CD14-positive monocyte (primary cell): ENCODE data around the gene ZNF57. TPM values are rescaled to one million over a fixed set of nuclear protein-coding genes. Genes with fewer than 3 reads are reported as not detected.
"Not testable (repeated sequence)": the region's sequence is repeated elsewhere in the genome, so short reads cannot be mapped to it uniquely, and the experiment has no call there.

Experiments used
- DNase-seq, 3 donors: peaks; one replicate each; pipeline ENCODE4 v3.0.0-alpha.2; 2011 to 2022
- H2AFZ ChIP-seq: 2 replicates; pipeline ENCODE4 v1.6.0; 2012; ENCODE audit warnings: mild to moderate bottlenecking, low read depth, low read length, inconsistent platforms; ENCODE audit not compliant: insufficient read depth, poor library complexity, severe bottlenecking
- H3K27ac ChIP-seq, 2 donors: 1 replicate in 1 of 2; 2 replicates in 1 of 2; pipeline ENCODE4 v1.5.1; 2012 to 2013; ENCODE audit warnings: low read length in 2 of 2, control low read depth in 1 of 2, inconsistent platforms in 1 of 2, low read depth in 1 of 2, mild to moderate bottlenecking in 1 of 2
- H3K27me3 ChIP-seq, 2 donors: one replicate each; pipeline versions ENCODE4 v1.6.0 to v1.6.1; 2011 to 2013; ENCODE audit warnings: low read length in 2 of 2; ENCODE audit not compliant: control insufficient read depth in 2 of 2, insufficient read depth in 2 of 2
- H3K36me3 ChIP-seq, 2 donors: replicated peaks in 1 of 2; 1 replicate in 1 of 2; 2 replicates in 1 of 2; pipeline versions ENCODE4 v1.5.1 to v1.6.1; 2012 to 2013; ENCODE audit warnings: low read length in 2 of 2, control low read depth in 1 of 2, inconsistent platforms in 1 of 2, mild to moderate bottlenecking in 1 of 2; ENCODE audit not compliant: insufficient read depth in 2 of 2, control insufficient read depth in 1 of 2
- H3K4me1 ChIP-seq, 2 donors: 1 replicate in 1 of 2; 2 replicates in 1 of 2; pipeline versions ENCODE4 v1.5.1 to v1.6.1; 2012 to 2013; ENCODE audit warnings: low read length in 2 of 2, control low read depth in 1 of 2, inconsistent platforms in 1 of 2, mild to moderate bottlenecking in 1 of 2, moderate library complexity in 1 of 2; ENCODE audit not compliant: insufficient read depth in 2 of 2, control insufficient read depth in 1 of 2
- H3K4me2 ChIP-seq: replicated peaks from 2 replicates; pipeline ENCODE3; 2012; ENCODE audit warnings: low read length, moderate library complexity, mild to moderate bottlenecking; ENCODE audit not compliant: poor library complexity, severe bottlenecking; ENCODE audit errors: extremely low read depth
- H3K4me3 ChIP-seq, 3 experiments: fragments of 200-600 bp in 1 of 3; sonication (generic) in 1 of 3; replicated peaks in 1 of 3; 1 replicate in 2 of 3; 2 replicates in 1 of 3; pipeline ENCODE4 v1.5.1; 2011 to 2013; ENCODE audit warnings: low read length in 3 of 3, mild to moderate bottlenecking in 3 of 3, control low read depth in 2 of 3, low read depth in 2 of 3, inconsistent platforms in 1 of 3, moderate library complexity in 1 of 3
- H3K79me2 ChIP-seq: 2 replicates; pipeline ENCODE4 v1.6.0; 2012; ENCODE audit warnings: mild to moderate bottlenecking, control low read depth, inconsistent platforms, low read length, moderate library complexity; ENCODE audit not compliant: insufficient read depth
- H3K9ac ChIP-seq: 2 replicates; pipeline ENCODE4 v1.6.0; 2017; ENCODE audit warnings: low read length, mild to moderate bottlenecking; ENCODE audit not compliant: insufficient read depth, poor library complexity, severe bottlenecking
- H3K9me3 ChIP-seq, 2 donors: replicated peaks in 1 of 2; 1 replicate in 1 of 2; 2 replicates in 1 of 2; pipeline versions ENCODE4 v1.5.1 to v1.6.1; 2012 to 2013; ENCODE audit warnings: low read length in 2 of 2, control low read depth in 1 of 2; ENCODE audit not compliant: control insufficient read depth in 1 of 2, insufficient read depth in 1 of 2
- H4K20me1 ChIP-seq: 2 replicates; pipeline ENCODE4 v1.6.0; 2012; ENCODE audit warnings: mild to moderate bottlenecking, low read length, control low read depth, moderate library complexity; ENCODE audit not compliant: insufficient read depth
- H3K27ac Mint-ChIP-seq, 7 donors: one replicate each; pipeline ENCODE4 v1.8.0; 2020; ENCODE audit warnings: mild to moderate bottlenecking in 7 of 7, mixed read lengths in 7 of 7, moderate library complexity in 6 of 7, inconsistent platforms in 2 of 7
- H3K27me3 Mint-ChIP-seq, 3 donors: one replicate each; pipeline ENCODE4 v1.8.0; 2021 to 2022; ENCODE audit warnings: low read depth in 3 of 3, mild to moderate bottlenecking in 3 of 3, mixed read lengths in 3 of 3, moderate library complexity in 3 of 3, inconsistent platforms in 1 of 3
- H3K36me3 Mint-ChIP-seq, 2 donors: one replicate each; pipeline ENCODE4 v1.8.0; 2020; ENCODE audit warnings: mixed read lengths in 2 of 2, inconsistent platforms in 1 of 2, mild to moderate bottlenecking in 1 of 2
- H3K4me1 Mint-ChIP-seq: one replicate; pipeline ENCODE4 v1.8.0; 2020; ENCODE audit warnings: mild to moderate bottlenecking, mixed read lengths
- H3K4me3 Mint-ChIP-seq, 2 donors: one replicate each; pipeline ENCODE4 v1.8.0; 2020; ENCODE audit warnings: mild to moderate bottlenecking in 2 of 2, mixed read lengths in 2 of 2, moderate library complexity in 1 of 2
- H3K9me3 Mint-ChIP-seq, 7 donors: one replicate each; pipeline ENCODE4 v1.8.0; 2020 to 2022; ENCODE audit warnings: mixed read lengths in 7 of 7, mild to moderate bottlenecking in 6 of 7, moderate library complexity in 6 of 7, inconsistent platforms in 2 of 7
- CTCF ChIP-seq: fragments of 200-600 bp; IDR thresholded peaks from one replicate; pipeline ENCODE4 v1.8.0; 2022; ENCODE audit warnings: antibody characterized with exemption, mild to moderate bottlenecking
- WGBS: methylation state at CpG from one replicate; pipeline ENCODE4 v1.1.5; 2013; ENCODE audit warnings: missing lambda C conversion rate; ENCODE audit not compliant: insufficient coverage; 5-methylcytosine and 5-hydroxymethylcytosine counted together
- intact Hi-C, 2 donors: fragments of 100-400 bp; cut with micrococcal nuclease; formaldehyde crosslinking; loops; one replicate each; pipeline versions ENCODE4 v1.15.0 to v1.15.1; 2023
- polyA plus RNA-seq, 3 donors: library from polyadenylated mRNA; depleted of rRNA in 1 of 3; unstranded in 2 of 3; stranded (reverse) in 1 of 3; fragments of 300-500 nt in 2 of 3; fragments of >200 nt in 1 of 3; fragmentation: Illumina TruSeq in 2 of 3; gene quantifications; 1 replicate in 2 of 3; 2 replicates in 1 of 3; pipeline ENCODE4 v1.2.3, GENCODE V29; 2012 to 2021

The ZNF57 gene
- polyA plus RNA-seq, 3 donors = 1.4 to 2.1 (median 1.9) TPM

- Mint-ChIP-seq H3K9me3 (peaks cover 4 to 14% (median 7%) of the 10 kb centered on the region in 7 donors), H3K4me3 (peak overlapping the region; percentile 15 to 64), H3K36me3 (no peaks in the 10 kb centered on the region), H3K27me3 (peaks cover 0 to 8% (median 4%) of the 10 kb centered on the region in 3 donors), H3K27ac (peak overlapping the region in 1 of 7 donors; percentile 18), H3K4me1 (peaks cover 11% of the 10 kb centered on the region)
- Histone ChIP-seq H3K27ac (no peak overlapping the region), H3K4me3 (peak overlapping the region in 1 of 3 experiments; percentile 39), H3K9ac (no peak overlapping the region), H4K20me1 (no peaks in the 10 kb centered on the region), H3K79me2 (no peaks in the 10 kb centered on the region), H3K4me2 (no peak overlapping the region), H2AFZ (peak overlapping the region; percentile 53), H3K36me3 (no peaks in the 10 kb centered on the region), H3K4me1 (no peaks in the 10 kb centered on the region), H3K27me3 (no peaks in the 10 kb centered on the region), H3K9me3 (peaks cover 0 to 2% of the 10 kb centered on the region in 2 donors)
- 49% methylated on average over 31 of the region's 37 CpGs for WGBS
- DNase-seq = peak in 1 of 3 donors; percentile 40
- intact Hi-C loops = no loop called here
- TF ChIP-seq CTCF = peak; percentile 14
Measured at GRCh38 chr19:2888731-2889224, 11.9 kb upstream of the ZNF57 start.

GRCh38 chr19:2890531-2890930 is 10.2 kb upstream of the ZNF57 start:
- WGBS = 88% methylated on average over 6 of the region's 8 CpGs
- not testable (repeated sequence) for H3K27ac Mint-ChIP-seq

More at GRCh38 chr19:2890531-2890930, 10.2 kb upstream of the ZNF57 start:
- H3K79me2 ChIP-seq, intact Hi-C loops, H4K20me1 ChIP-seq, H2AFZ ChIP-seq, DNase-seq, H3K9ac ChIP-seq, H3K9me3 ChIP-seq, H3K27ac ChIP-seq, H3K4me1 ChIP-seq, H3K27me3 Mint-ChIP-seq, H3K36me3 ChIP-seq, H3K4me2 ChIP-seq, H3K36me3 Mint-ChIP-seq, H3K4me3 Mint-ChIP-seq, H3K27me3 ChIP-seq, H3K4me3 ChIP-seq: not testable (repeated sequence)
- peaks cover 5 to 18% (median 10%) of the 10 kb centered on the region in 7 donors for H3K9me3 Mint-ChIP-seq
- H3K4me1 Mint-ChIP-seq = peaks cover 11% of the 10 kb centered on the region
